HepG2 (cell line): ENCODE data around the gene RASAL1. TPM values are rescaled to one million over a fixed set of nuclear protein-coding genes. Genes with fewer than 3 reads are reported as not detected.

ENCODE experiments used
- ATF7-NPFF ChIP-seq: sonication (generic); formaldehyde crosslinking; IDR thresholded peaks from 2 replicates; pipeline ENCODE4 v1.8.1; 2023; ENCODE audit warnings: mild to moderate bottlenecking, low read depth, missing genetic modification reagents, moderate library complexity
- CEBPB ChIP-seq: IDR thresholded peaks from 2 replicates; pipeline ENCODE4 v1.6.1; 2011; ENCODE audit warnings: low read depth, low read length, improper control_type of control experiment, borderline replicate concordance
- CREBL2 ChIP-seq: sonication (generic); formaldehyde crosslinking; IDR thresholded peaks from 2 replicates; pipeline ENCODE4 v1.8.1; 2023; ENCODE audit warnings: missing genetic modification reagents, mild to moderate bottlenecking, borderline replicate concordance
- GABPB1 ChIP-seq: IDR thresholded peaks from 2 replicates; pipeline ENCODE4 v1.6.1; 2016; ENCODE audit warnings: mild to moderate bottlenecking, missing genetic modification reagents, moderate library complexity, missing compliant biosample characterization
- POGZ ChIP-seq: sonication (generic); formaldehyde crosslinking; IDR thresholded peaks from 2 replicates; pipeline ENCODE4 v1.4.0; 2020; ENCODE audit warnings: mild to moderate bottlenecking, missing genetic modification reagents
- ZMYM3 ChIP-seq: sonication (generic); formaldehyde crosslinking; IDR thresholded peaks from 2 replicates; pipeline ENCODE4 v1.5.1; 2020; ENCODE audit warnings: mild to moderate bottlenecking, missing genetic modification reagents
- ZNF512B ChIP-seq: sonication (generic); formaldehyde crosslinking; IDR thresholded peaks from 2 replicates; pipeline ENCODE4 v1.5.1; 2020; ENCODE audit warnings: missing genetic modification reagents, mild to moderate bottlenecking, borderline replicate concordance
- ZSCAN29 ChIP-seq: sonication (generic); formaldehyde crosslinking; conservative IDR thresholded peaks from 2 replicates; pipeline ENCODE4 v1.4.0; 2020; ENCODE audit warnings: mild to moderate bottlenecking, missing genetic modification reagents
- ZUFSP ChIP-seq: sonication (generic); formaldehyde crosslinking; IDR thresholded peaks from 2 replicates; pipeline ENCODE4 v1.9.0; 2021; ENCODE audit warnings: missing genetic modification reagents, mild to moderate bottlenecking, borderline replicate concordance
- polyA plus RNA-seq, 8 experiments: library from polyadenylated mRNA; depleted of rRNA in 3 of 8; stranded (reverse) in 7 of 8; unstranded in 1 of 8; fragments of >200 nt; fragmentation: Illumina TruSeq in 4 of 8; extraction: Trizol in 4 of 8; gene quantifications; 2 replicates each; pipeline versions ENCODE4 v1.2.1 to v1.2.3, GENCODE V29; 2011 to 2016; ENCODE audit warnings: low read depth in 4 of 8, missing spikeins in 1 of 8, mixed read lengths in 1 of 8; ENCODE audit not compliant: insufficient read depth in 1 of 8
- total RNA-seq, 5 experiments: library from RNA; depleted of rRNA; stranded (reverse); fragments of >200 nt; fragmentation: Illumina TruSeq; extraction: Trizol; gene quantifications; 2 replicates each; pipeline ENCODE4 v1.2.3, GENCODE V29; 2016; ENCODE audit warnings: low read depth in 1 of 5
- TF ChIP-seq, protein P1 (sequence below): sonication (generic); formaldehyde crosslinking; IDR thresholded peaks from 2 replicates; pipeline ENCODE4 v1.5.1; 2020; ENCODE audit warnings: mild to moderate bottlenecking, missing genetic modification reagents, moderate library complexity
- TF ChIP-seq, protein P2 (sequence below): sonication (generic); formaldehyde crosslinking; IDR thresholded peaks from 2 replicates; pipeline ENCODE4 v1.5.0; 2020; ENCODE audit warnings: mild to moderate bottlenecking, missing genetic modification reagents, moderate library complexity
- TF ChIP-seq, protein P3 (sequence below): IDR thresholded peaks from 2 replicates; pipeline ENCODE4 v1.6.1; 2012; ENCODE audit warnings: inconsistent platforms
- TF ChIP-seq, protein P4 (sequence below), 2 experiments: sonication (generic) in 1 of 2; formaldehyde crosslinking in 1 of 2; IDR thresholded peaks; 2 replicates each; pipeline versions ENCODE4 v1.5.1 to v1.6.1; 2011 to 2020; ENCODE audit warnings: borderline replicate concordance in 1 of 2, low read depth in 1 of 2, low read length in 1 of 2, mild to moderate bottlenecking in 1 of 2, missing genetic modification reagents in 1 of 2, moderate library complexity in 1 of 2

RASAL1 gene
- total and polyA plus RNA-seq, 2 of the 13 experiments (the other 11 are each of a cell fraction or from before 2014, with no cell fraction given) = not detected

GRCh38 chr12:113103756-113104450 is 31.7 kb downstream of the RASAL1 start (continued):
- TF ChIP-seq, protein P1, sequence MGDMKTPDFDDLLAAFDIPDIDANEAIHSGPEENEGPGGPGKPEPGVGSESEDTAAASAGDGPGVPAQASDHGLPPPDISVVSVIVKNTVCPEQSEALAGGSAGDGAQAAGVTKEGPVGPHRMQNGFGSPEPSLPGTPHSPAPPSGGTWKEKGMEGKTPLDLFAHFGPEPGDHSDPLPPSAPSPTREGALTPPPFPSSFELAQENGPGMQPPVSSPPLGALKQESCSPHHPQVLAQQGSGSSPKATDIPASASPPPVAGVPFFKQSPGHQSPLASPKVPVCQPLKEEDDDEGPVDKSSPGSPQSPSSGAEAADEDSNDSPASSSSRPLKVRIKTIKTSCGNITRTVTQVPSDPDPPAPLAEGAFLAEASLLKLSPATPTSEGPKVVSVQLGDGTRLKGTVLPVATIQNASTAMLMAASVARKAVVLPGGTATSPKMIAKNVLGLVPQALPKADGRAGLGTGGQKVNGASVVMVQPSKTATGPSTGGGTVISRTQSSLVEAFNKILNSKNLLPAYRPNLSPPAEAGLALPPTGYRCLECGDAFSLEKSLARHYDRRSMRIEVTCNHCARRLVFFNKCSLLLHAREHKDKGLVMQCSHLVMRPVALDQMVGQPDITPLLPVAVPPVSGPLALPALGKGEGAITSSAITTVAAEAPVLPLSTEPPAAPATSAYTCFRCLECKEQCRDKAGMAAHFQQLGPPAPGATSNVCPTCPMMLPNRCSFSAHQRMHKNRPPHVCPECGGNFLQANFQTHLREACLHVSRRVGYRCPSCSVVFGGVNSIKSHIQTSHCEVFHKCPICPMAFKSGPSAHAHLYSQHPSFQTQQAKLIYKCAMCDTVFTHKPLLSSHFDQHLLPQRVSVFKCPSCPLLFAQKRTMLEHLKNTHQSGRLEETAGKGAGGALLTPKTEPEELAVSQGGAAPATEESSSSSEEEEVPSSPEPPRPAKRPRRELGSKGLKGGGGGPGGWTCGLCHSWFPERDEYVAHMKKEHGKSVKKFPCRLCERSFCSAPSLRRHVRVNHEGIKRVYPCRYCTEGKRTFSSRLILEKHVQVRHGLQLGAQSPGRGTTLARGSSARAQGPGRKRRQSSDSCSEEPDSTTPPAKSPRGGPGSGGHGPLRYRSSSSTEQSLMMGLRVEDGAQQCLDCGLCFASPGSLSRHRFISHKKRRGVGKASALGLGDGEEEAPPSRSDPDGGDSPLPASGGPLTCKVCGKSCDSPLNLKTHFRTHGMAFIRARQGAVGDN (CRISPR knock-in tag) = peak; percentile 35
- no peak for TF ChIP-seq CREBL2 (CRISPR knock-in tag)
- peak; percentile 29; the same call in 1 of the 2 replicates for TF ChIP-seq CEBPB
- peak; percentile 68 for TF ChIP-seq GABPB1 (CRISPR knock-in tag)
- TF ChIP-seq, protein P2, sequence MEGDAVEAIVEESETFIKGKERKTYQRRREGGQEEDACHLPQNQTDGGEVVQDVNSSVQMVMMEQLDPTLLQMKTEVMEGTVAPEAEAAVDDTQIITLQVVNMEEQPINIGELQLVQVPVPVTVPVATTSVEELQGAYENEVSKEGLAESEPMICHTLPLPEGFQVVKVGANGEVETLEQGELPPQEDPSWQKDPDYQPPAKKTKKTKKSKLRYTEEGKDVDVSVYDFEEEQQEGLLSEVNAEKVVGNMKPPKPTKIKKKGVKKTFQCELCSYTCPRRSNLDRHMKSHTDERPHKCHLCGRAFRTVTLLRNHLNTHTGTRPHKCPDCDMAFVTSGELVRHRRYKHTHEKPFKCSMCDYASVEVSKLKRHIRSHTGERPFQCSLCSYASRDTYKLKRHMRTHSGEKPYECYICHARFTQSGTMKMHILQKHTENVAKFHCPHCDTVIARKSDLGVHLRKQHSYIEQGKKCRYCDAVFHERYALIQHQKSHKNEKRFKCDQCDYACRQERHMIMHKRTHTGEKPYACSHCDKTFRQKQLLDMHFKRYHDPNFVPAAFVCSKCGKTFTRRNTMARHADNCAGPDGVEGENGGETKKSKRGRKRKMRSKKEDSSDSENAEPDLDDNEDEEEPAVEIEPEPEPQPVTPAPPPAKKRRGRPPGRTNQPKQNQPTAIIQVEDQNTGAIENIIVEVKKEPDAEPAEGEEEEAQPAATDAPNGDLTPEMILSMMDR (CRISPR knock-in tag) = peak; percentile 42; the same call in 1 of the 2 replicates
- TF ChIP-seq ZMYM3 (CRISPR knock-in tag) = peak; percentile 33; the same call in 1 of the 2 replicates
- TF ChIP-seq, protein P3, sequence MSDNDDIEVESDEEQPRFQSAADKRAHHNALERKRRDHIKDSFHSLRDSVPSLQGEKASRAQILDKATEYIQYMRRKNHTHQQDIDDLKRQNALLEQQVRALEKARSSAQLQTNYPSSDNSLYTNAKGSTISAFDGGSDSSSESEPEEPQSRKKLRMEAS = 0 out of 2 replicates have a peak, but pooled peaks have one; percentile 15
- TF ChIP-seq POGZ (CRISPR knock-in tag) = 0 out of 2 replicates have a peak, but pooled peaks have one; percentile 10
- TF ChIP-seq, protein P4, sequence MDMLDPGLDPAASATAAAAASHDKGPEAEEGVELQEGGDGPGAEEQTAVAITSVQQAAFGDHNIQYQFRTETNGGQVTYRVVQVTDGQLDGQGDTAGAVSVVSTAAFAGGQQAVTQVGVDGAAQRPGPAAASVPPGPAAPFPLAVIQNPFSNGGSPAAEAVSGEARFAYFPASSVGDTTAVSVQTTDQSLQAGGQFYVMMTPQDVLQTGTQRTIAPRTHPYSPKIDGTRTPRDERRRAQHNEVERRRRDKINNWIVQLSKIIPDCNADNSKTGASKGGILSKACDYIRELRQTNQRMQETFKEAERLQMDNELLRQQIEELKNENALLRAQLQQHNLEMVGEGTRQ (IDR thresholded peaks at IDR 0.05; ENCODE audit: low read depth, low read length) = peak; percentile 3; the same call in 1 of the 2 replicates
- TF ChIP-seq, protein P4 (CRISPR knock-in tag; IDR thresholded peaks at IDR 0.05; ENCODE audit: borderline replicate concordance) = peak; percentile 56; the same call in 1 of the 2 replicates
- no peak for TF ChIP-seq ZUFSP
- TF ChIP-seq ZSCAN29 (CRISPR knock-in tag) = peak; percentile 95
- TF ChIP-seq ZNF512B (CRISPR knock-in tag) = no peak
- no peak for TF ChIP-seq ATF7-NPFF
